T-helper 1 cell (primary cell): ENCODE results near the gene ACSL1.
A peak's percentile ranks its signal among the peaks of the same experiment; 100 is the strongest.
"Not testable (repeated sequence)": the region's sequence is repeated elsewhere in the genome, so short reads cannot be mapped to it uniquely, and the experiment has no call there.

Experiments used
- DNase-seq, 5 donors: peaks; one replicate each; pipeline ENCODE4 v3.0.0-alpha.2; 2012 to 2020

Gene ACSL1

DNA sequence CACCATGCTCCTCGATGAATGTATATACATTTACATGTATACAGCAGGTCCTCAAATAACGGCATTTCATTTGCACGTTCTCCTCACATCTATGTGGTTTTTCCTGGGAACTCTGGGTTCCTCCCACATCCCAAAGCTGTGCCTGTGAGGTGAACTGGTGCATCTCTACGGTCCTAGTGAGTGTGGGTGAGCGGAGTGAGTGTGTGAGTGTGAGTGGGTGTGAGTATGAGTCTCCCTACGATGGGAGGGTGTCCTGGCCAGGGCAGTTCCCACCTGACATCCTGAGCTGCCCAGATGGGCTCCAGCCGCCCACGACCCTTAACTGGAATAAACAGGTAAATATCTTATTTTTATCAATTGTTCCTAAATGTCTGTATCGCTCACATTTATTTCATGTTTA, 40.0 kb downstream of the ACSL1 start:
- no peak for DNase-seq

DNA sequence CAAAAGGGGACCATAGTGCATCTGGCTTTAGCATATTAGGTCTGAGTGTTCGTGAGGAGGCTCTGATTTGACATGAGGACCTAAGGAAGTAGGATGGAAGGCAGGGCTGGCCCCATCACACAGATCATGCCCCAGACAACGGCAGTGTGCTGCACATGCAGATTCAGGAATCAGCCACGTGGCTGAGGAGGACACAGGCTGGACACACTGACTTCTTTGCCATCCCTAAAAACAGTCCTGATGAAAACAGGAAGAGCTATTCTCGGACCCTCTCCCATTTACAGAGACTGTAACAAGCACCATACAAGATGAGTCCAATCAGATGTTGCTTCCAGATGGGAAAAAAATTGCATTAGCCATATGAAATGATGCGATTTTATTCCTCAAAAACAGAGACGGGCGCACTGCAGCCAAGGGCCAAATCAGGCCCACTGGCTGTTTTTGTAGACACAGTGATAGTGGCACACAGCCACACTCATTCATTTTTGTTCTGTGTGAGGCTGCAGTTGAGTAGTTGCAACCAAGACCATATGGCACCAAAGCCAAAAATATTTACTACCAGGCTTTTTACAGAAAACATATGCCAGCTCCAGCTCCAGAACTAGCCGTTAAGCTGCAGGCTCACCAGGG, 41.0 kb downstream of the ACSL1 start:
- no peak for DNase-seq

DNA sequence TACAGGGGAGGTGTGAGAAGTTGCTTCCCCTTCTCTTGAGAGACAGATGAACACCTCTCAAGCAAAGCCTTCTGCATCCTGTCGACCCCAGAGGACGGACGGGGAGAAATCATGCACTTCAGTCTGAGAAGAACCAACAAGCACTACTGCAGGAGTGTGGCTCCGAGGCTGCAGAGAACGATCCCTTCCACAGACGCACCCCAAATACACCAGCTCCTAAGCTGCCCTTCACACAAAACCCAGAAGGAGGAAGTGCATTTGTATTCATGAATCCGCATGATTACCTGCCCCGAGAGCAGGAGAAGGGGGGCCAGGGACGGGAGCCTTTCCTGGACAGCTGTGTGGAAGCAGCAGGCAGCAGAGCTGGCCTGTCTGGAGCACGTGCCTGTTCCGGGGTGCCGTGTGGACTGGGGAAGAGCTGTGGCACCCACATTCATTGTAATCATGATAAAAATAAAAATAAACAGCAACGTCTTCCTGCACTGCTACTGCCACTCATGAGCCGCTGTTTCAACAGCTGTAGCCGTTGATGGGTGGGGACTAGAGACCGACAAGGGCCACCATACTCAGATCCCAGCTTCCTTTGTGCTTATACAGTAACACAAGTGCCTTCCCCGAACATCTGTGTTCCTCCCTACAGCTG, 42.9 kb downstream of the ACSL1 start:
- no peak for DNase-seq

DNA sequence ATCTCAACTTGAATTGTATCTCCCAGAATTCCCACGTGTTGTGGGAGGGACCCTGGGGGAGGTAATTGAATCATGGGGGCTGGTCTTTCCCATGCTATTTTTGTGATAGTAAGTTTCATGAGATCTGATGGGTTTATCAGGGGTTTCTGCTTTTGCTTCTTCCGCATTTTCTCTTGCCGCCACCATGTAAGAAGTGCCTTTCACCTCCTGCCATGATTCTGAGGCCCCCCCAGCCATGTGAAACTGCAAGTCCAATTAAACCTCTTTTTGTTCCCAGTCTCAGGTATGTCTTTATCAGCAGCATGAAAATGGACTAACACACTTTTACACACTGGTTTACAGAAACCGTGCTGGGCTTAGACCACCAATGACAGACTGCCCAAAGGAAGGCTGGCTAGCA, 46.6 kb downstream of the ACSL1 start:
- DNase-seq, result not testable (repeated sequence)

DNA sequence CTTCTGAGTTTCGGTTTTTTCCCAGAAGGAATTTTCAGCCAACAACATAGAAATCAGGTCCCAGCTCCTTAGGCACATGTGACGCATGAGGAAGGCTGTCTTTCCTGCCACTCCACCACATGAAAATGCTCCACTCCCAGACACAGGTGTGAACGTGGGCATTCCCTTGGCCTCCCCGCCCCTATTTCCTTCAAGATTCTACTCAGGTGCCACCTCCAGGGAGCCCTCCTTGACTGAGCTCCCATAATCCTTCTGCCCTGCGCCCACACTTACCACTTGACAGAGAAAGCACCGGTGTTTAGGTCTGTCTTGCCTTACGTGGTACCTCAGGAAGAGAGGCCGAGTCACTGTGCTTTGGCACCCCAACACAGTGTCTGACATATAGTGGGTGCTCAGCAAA, 47.4 kb downstream of the ACSL1 start:
- DNase-seq, result no peak

DNA sequence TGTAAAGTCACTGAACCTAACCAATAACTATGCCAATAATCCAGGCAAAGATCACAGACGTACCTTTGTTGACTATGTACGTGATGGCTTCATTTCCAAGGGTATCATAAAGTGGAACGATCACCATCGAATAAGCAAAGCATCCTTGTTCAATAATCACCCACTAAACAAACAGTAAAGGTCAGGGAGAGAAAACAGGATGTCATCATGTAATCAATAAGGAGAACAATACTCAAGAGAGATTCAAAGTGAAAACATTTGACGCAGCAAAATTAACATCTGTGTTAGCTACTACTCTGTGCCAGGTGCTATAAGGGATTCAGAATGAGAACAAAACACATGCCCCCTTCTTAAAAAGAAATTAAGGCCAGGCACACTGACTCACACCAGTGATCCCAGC, 48.9 kb downstream of the ACSL1 start:
- DNase-seq, result no peak

DNA sequence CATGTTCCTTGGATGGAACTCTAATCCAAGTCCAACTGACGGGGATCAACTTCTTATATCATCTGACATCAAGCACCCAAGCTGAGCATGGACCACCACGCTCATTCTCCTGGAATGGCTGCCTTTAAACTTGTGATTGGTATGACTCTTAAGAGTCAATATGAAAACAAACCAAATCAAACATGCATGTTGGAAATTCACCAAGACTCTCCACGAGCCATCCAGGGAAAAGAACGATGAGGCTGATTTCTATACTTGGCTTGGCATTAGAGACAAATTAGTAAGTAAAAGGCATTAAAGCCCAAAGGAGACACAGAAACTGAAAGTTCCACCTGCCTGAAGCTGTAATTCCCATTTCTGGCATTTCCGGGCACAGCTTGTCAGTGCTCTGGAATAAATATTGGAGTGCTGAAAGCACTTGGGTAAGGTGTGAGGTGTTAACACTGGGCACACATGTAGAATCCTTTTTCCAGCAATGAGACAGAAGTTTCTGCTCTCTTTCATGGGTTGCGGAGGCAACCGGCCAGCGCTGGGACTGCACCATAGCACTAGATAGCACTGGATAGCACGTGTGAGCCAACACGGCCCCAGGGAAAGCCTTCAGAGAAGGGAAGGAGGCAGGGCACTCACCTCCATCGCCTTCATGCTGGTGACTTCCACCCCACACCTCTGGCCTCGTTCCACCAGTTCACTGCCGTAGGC, 49.8 kb downstream of the ACSL1 start:
- no peak for DNase-seq

DNA sequence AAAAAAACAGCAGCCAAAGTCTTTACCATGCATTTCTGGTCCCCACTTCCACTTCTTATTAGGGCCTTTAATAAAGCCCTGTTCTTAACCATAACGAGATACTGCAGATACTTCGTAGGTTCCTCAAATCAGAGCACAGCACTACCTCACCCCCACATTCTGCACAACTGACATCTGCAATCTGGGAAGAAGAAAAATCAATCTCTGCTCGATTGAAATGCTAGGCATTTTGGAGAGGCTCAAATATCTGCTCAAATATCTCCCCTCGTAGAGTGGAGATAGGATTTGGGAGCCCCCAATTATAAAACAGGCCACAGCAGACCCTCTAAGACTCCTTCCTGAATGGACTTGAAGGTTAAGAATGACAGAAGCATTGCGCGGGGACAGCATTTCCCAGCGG, 51.6 kb downstream of the ACSL1 start:
- DNase-seq, result no peak

DNA sequence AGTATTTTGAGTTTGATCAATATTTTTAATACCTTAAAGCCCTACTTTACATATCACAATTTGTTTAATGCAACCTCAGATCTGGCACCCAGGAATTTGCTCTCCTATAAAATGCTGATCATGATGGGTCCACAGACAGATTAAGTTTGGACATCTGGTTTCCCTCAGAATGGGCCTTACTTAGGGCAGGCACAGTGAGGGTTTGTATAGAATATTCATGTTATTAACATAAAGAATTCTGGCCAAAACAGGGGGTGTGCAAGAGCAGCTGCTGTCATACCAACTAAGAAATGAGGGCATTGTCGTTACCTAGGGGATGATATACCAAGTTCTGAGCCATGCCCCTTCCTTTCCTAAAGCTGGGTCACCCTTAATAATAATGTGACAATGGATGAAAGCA, 54.4 kb downstream of the ACSL1 start:
- DNase-seq, result no peak

DNA sequence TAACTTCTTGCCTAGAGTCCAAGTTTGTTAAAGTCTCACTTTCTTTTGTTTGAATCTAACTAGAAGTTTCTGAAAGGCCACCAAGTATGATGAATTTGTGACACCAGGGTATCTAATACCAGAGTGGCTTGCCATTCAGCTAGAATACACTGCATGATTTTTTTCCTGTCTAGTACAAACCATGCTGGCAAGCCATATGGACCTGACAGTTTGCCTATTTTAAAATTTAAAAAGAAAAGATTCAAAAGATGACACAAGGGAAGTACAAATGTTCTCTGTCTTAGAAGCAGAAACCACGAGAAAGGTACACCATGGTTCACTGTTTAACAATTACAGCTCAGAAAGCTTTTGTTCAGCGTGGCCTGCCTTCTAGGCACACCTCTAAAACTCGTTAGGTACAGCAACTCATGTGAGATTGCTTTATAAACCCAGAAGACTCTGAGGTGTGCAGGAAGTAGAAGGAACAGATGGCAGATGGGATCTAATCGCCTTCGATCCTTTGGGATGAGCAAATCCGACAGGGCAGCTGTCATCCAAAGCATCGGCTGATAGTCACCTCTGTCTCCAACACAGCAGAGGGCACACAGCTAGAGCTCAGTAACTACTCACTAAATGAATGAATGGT, 56.5 kb downstream of the ACSL1 start:
- DNase-seq, result no peak

DNA sequence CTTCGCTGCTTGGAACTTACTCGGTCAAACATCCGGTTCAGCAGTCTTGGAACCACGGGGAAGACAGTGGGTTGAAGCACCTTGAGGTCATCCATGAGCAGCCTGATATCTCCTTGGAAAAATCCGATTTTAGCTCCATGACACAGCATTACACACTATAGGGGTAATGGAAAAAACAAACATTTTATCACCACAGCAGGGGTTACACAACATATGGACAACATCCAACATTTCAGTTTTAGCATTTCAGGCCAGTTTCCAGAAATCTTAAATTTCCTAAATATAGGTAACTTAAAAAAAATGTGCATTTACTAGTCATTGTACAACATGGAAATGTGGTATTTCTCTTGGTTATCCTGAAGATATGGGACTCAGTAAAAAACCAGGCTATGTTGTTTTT, 57.5 kb downstream of the ACSL1 start:
- DNase-seq, result no peak

DNA sequence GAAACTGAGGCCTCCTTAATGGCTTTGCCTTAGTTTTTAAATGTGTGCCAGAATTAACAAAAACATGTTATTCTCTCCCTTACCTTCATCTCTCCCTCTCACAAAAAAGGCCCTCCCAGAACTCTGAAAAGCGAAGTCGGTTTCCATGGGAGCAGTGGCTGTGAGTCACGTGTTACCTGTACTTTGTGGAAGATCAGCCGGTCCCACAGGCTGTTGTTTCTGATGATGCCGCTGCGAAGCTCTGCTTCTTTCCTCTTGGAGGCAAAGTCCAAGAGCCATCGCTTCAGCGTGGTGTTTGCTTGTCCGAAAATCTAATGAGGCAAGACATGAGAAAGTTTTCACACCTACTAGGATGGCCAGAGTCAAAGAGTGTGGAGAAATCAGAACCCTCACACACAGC, 59.3 kb downstream of the ACSL1 start:
- DNase-seq, result no peak

DNA sequence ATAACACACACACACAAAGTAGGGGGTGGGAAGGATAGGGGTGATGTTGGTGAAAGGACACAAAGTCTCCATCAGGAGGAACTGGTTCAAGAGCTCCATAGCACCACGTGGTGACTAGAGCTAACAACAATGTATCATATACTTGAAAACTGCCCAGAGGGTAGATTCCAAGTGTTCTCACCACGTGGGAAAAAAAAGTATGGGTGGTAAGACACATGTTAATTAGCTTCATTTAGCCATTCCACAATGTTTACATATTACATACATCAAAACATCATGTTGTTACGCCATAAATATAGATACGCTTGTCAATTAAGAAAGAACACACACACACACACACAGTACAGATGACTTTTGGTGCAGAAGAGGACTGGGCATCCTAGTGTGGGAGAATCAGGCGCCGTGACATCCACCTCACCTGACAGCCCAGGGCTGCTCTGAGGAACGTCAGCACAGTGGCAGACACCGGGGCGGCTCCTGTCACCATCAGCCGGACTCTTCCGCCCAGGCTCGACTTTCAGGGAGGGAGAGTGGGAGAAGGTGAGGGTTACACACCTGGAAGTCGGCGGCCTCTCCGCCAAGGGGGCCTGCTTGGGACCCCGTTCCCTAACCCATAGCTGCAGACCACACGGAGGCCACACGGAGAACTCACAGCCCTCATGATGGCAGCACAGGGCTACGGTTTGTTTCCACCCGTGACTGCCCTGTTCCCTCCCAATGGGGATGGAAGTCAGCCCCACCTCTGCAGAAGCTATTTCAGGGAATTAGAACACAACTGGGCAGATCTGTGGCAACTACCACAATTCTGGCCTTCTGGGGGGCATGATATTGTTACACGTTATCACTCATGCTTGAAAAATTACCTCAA, 60.1 kb downstream of the ACSL1 start:
- no peak for DNase-seq

DNA sequence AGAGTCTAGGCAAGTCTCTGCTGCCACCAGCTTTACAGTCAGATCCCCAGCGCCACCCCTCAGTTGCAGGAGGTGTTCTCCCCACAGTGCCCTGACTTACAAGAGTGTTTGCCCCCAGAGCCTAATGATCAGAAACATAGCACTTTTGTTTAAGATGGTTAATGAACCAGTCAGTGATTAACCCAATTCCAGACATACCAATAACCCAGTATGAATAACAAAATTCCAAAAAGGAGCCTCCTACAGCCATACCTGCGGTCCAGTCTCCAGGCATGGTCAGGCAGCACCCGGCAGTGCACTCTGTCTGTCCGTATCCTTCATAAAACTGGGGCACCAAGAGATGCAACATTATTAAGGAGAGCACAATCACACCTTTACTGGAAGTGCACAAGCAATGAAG, 61.2 kb downstream of the ACSL1 start:
- no peak for DNase-seq

DNA sequence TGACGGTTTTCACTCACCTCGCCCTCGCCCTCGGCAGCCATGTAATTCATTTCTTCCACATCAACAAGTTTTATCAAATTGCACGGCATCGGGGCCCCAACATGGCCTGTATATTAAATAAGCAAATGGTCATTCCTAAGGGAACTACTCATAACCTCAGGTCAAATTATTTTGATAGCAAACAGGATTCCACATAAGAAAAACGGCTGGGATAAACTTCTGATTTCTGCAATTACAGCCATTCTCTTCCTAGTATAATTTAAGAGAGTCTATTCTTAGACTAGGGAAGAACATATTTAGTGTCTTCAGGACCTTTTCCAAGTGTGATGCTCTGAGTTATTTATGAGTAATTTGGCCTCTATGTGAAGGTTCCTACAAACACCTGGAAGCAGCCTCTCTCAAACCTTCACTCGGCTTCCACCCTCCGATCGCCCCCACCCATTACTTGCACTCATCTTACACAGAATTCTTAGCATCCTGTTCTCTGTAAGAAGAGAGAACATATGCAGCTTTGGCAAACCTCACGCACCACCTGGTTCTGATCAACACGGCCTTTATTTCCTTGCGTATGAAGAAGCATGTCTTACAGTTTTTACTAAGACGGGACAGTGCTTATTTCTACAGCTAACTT, 62.5 kb downstream of the ACSL1 start:
- DNase-seq, result no peak

DNA sequence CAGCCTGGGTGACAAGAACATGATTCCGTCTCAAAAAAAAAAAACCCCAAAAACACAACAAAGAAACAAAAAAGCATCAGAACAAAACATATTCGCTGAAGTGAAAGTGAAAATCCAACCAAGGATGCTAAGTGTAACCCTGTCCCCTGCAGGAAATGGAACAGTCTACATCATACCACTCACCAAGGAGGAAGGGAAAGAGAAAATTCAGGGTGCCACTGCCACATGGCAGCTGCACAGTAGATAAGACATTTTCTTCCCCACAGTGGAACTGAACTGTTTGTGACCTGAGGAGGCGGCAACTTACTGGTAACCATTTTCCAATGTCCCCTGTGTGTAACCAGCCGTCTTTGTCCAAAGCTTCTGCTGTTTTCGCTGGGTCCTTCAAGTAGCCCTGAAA, 63.7 kb downstream of the ACSL1 start:
- DNase-seq, result peak in 3 of 5 donors; percentile 8 to 86 (median 18)

DNA sequence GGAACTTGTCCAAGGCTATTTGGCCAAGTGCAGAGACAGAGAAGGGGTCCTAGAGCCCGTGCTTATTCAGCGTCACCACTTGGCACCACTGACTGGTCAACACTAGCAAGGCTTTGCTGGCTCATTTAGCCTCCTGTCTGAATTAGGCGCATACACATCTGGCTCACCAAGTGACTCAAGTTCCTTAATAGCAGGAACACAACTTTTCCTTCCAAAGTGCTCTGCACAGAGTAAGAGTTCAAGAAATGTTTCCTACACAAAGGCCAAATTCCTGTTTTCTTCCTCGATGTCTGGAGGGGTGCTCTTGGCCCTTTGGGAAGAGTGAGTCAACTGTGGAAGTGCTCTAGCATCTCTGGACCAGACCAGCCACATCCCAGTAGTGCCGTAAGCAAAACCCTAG, 65.1 kb downstream of the ACSL1 start:
- no peak for DNase-seq

DNA sequence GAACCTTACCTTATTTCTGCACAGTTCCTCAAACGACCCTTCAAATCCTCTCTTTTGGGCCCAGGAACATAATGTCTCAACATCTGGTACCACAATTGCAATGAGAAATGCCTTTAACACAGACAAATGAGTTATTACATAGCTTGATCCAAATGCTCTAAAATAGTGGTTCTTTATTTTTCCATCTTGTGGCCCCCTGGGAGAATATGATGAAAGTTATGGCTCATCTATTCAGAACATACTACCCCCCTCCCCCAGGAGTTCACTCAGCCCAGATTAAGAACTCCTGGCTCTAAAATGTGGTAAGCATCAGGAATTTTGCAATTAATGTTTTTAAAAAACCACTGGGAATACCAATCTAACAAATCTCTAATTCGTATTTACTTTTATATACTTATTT, 68.0 kb downstream of the ACSL1 start:
- no peak for DNase-seq

DNA sequence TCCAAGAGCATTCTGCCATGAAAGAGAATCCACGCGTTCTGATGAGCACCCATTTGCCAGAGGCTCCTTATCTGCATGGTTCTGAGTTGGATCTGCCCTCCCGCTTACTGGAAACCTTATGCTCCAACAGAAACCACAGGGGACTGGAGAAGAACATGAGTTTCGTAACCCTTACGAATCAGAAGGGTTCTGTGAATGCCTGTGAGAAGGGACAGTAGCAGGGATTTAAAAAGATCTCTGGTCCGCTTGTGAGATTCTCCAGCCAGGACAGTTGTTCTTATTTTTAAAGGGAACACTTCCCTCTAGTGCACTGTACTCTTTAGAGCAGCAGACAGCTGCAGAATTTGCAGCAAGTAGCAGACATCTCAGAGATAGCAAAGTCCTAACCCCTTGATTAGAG, 69.4 kb downstream of the ACSL1 start:
- DNase-seq, result no peak

DNA sequence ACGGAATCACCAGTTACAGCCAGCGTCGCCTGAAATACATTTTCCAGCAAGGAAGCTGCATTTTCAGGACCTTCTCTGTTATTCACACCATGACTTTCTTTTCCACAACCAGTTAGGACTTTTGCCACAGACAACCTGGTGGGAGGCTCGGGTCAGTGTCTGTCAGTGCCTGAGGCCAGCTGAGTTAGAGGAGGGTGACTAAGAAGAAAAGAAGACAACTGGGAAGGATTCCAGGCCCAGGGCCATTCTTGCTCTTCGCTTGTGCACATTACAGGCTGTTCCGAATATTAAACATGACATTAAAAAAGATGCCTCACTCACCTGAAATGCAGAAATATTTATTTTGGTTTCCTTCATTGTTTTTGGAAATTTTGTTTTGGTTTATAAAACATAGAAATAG, 70.5 kb downstream of the ACSL1 start:
- no peak for DNase-seq

DNA sequence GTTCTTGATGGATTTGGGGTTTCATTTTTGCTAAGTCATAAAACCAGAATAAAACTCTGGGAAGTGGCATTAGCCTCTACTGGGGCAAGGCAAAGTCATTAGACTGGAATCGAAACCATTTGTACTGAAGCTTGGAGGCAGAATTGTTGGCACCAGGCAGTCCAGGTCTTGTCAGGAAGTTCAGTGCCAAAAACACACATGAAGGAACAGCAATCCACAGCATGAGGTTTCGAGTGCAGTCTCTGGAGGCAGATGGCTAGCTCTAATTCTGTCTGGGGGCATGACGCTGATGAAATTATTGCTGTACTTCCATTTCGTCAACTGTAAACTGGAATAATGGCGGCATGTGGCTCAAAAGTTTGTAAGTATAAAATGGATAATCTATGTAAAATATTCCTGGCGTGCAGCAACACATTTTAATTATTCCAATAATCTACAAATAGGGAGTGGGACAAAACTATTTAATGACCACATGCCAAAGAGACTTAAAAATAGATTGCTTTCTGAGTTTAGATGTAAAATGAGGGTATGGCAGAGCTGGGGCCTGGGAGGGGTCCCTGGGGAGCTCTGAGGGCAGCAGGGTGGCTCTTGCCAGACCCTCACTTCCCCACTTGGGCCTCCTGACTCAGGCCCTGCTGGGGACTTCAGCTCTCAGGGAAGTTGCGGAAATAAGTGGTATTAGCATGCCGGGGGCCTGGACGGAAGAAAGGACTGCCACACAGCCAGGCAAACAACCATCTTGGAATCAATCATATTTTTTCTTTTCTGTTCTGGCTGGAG, 73.1 kb downstream of the ACSL1 start:
- no peak for DNase-seq

DNA sequence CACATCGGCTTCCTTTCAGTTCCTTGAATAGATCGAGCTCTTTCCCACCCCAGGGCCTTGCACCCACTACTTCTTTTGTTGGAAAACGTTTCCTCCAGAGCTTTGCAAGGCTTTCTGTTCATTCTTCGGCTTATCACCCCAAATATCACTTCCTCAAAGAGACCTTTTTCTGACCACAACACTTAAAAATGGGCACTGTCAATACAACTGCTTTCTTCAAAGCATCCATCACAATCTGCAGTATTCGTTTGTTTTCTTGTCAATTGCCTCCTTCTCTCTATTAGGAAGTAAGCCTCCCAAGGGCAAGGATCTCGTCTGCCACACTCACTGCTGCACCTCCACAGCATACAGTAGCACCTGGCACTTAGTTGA, 74.2 kb downstream of the ACSL1 start:
- no peak for DNase-seq
